H1 (cell line): ENCODE data around the gene PTDSS2. TPM values are rescaled to one million over a fixed set of nuclear protein-coding genes. Genes with fewer than 3 reads are reported as not detected.

Experiments
- CTCF ChIA-PET: fragments of 300-600 bp; sonication (Branson Sonifier 250); formaldehyde crosslinking; loops from one replicate; lab custom pipeline; 2021; ENCODE audit not compliant: partially characterized antibody; lab: Charles Lee
- POLR2A ChIA-PET: fragments of 300-600 bp; sonication (Branson Sonifier 250); formaldehyde crosslinking; loops from one replicate; lab custom pipeline; 2021; ENCODE audit warnings: inconsistent platforms; ENCODE audit not compliant: partially characterized antibody; lab: Charles Lee
- DNase-seq, 2 experiments: peaks; one replicate each; pipeline versions ENCODE4 v3.0.0 to v3.0.0-alpha.2; 2010 to 2022; ENCODE audit warnings: low spot score in 2 of 2, low read depth in 1 of 2, mixed read lengths in 1 of 2
- FAIRE-seq: peaks from 2 replicates; lab custom pipeline; 2011; peaks lifted over from hg19 to GRCh38; lab: Jason Lieb, UNC
- H2AFZ ChIP-seq: 2 replicates; pipeline ENCODE4 v1.8.1; 2012; ENCODE audit warnings: low read length, inconsistent platforms
- H2AK5ac ChIP-seq: 2 replicates; pipeline ENCODE4 v1.6.1; 2013; ENCODE audit warnings: low read depth, low read length
- H2BK120ac ChIP-seq: replicated peaks from 2 replicates; pipeline ENCODE3; 2013; ENCODE audit warnings: low read depth, low read length, inconsistent platforms
- H2BK12ac ChIP-seq: 2 replicates; pipeline ENCODE4 v1.6.1; 2013; ENCODE audit warnings: low read depth, low read length
- H2BK15ac ChIP-seq: 2 replicates; pipeline ENCODE4 v1.6.1; 2013; ENCODE audit warnings: low read length
- H2BK20ac ChIP-seq: 2 replicates; pipeline ENCODE4 v1.6.1; 2013; ENCODE audit warnings: low read length
- H2BK5ac ChIP-seq: 2 replicates; pipeline ENCODE4 v1.6.1; 2013; ENCODE audit warnings: low read depth, low read length
- H3K14ac ChIP-seq: 2 replicates; pipeline ENCODE4 v1.6.1; 2013; ENCODE audit warnings: inconsistent platforms; ENCODE audit not compliant: insufficient read length
- H3K18ac ChIP-seq: 2 replicates; pipeline ENCODE4 v1.6.1; 2013; ENCODE audit warnings: low read length; ENCODE audit errors: extremely low read depth
- H3K23ac ChIP-seq: 2 replicates; pipeline ENCODE4 v1.6.1; 2013; ENCODE audit warnings: inconsistent platforms; ENCODE audit not compliant: insufficient read length
- H3K23me2 ChIP-seq: 2 replicates; pipeline ENCODE4 v1.6.1; 2013; ENCODE audit warnings: low read depth, low read length
- H3K27ac ChIP-seq: 2 replicates; pipeline ENCODE4 v1.6.1; 2011; ENCODE audit warnings: low read depth, low read length, inconsistent platforms
- H3K27me3 ChIP-seq, 4 experiments: replicated peaks in 1 of 4; 1 replicate in 1 of 4; 2 replicates in 3 of 4; pipeline versions ENCODE4 v1.6.1 to v1.8.1; 2011 to 2013; ENCODE audit warnings: low read length in 3 of 4, mild to moderate bottlenecking in 3 of 4, inconsistent platforms in 2 of 4, mixed read lengths in 2 of 4, moderate library complexity in 1 of 4; ENCODE audit not compliant: control insufficient read depth in 3 of 4, insufficient read depth in 3 of 4; ENCODE audit errors: extremely low read depth in 1 of 4
- H3K36me3 ChIP-seq, 4 experiments: 2 replicates each; pipeline versions ENCODE4 v1.6.1 to v1.8.1; 2011 to 2013; ENCODE audit warnings: mild to moderate bottlenecking in 4 of 4, low read length in 3 of 4, moderate library complexity in 2 of 4, control low read depth in 1 of 4, inconsistent platforms in 1 of 4; ENCODE audit not compliant: insufficient read depth in 4 of 4, control insufficient read depth in 2 of 4
- H3K4ac ChIP-seq: replicated peaks from 2 replicates; pipeline ENCODE3; 2013; ENCODE audit warnings: low read length, low read depth, mixed read lengths, inconsistent platforms; ENCODE audit not compliant: insufficient read length
- H3K4me1 ChIP-seq, 4 experiments: replicated peaks in 1 of 4; 1 replicate in 1 of 4; 2 replicates in 3 of 4; pipeline versions ENCODE4 v1.6.1 to v1.8.1; 2011 to 2013; ENCODE audit warnings: low read length in 3 of 4, inconsistent platforms in 2 of 4, mixed read lengths in 1 of 4; ENCODE audit not compliant: insufficient read depth in 4 of 4, control insufficient read depth in 3 of 4
- H3K4me2 ChIP-seq, 2 experiments: 2 replicates each; pipeline versions ENCODE4 v1.6.1 to v1.8.1; 2011 to 2013; ENCODE audit warnings: low read depth in 2 of 2, low read length in 2 of 2, control low read depth in 1 of 2, inconsistent platforms in 1 of 2, mild to moderate bottlenecking in 1 of 2; ENCODE audit not compliant: insufficient read depth in 1 of 2
- H3K4me3 ChIP-seq, 4 experiments: fragments of 200-600, 300-600 bp in 1 of 4; sonication (generic), shearing (Covaris generic), sonication (Bioruptor Twin) in 1 of 4; 2 replicates each; pipeline versions ENCODE4 v1.5.1 to v1.8.1; 2011 to 2016; ENCODE audit warnings: low read length in 4 of 4, low read depth in 3 of 4, control low read depth in 2 of 4, inconsistent platforms in 2 of 4, mild to moderate bottlenecking in 2 of 4, mixed read lengths in 1 of 4, moderate library complexity in 1 of 4; ENCODE audit not compliant: insufficient read depth in 2 of 4; ENCODE audit errors: extremely low read depth in 1 of 4
- H3K56ac ChIP-seq: replicated peaks from 2 replicates; pipeline ENCODE3; 2013; ENCODE audit warnings: low read depth, mild to moderate bottlenecking, mixed read lengths, low read length, inconsistent platforms; ENCODE audit not compliant: insufficient read length
- H3K79me1 ChIP-seq: 2 replicates; pipeline ENCODE4 v1.6.1; 2013; ENCODE audit warnings: low read depth, low read length, control low read depth
- H3K79me2 ChIP-seq, 2 experiments: 2 replicates each; pipeline versions ENCODE4 v1.6.1 to v1.8.1; 2012 to 2013; ENCODE audit warnings: low read length in 2 of 2, mild to moderate bottlenecking in 2 of 2, inconsistent platforms in 1 of 2; ENCODE audit not compliant: insufficient read depth in 2 of 2, control insufficient read depth in 1 of 2
- H3K9ac ChIP-seq, 4 experiments: replicated peaks in 1 of 4; 1 replicate in 1 of 4; 2 replicates in 3 of 4; pipeline versions ENCODE4 v1.6.1 to v1.8.1; 2011 to 2013; ENCODE audit warnings: low read depth in 3 of 4, low read length in 3 of 4, control low read depth in 2 of 4, mild to moderate bottlenecking in 2 of 4, moderate library complexity in 2 of 4, inconsistent platforms in 1 of 4; ENCODE audit errors: extremely low read depth in 1 of 4
- H3K9me3 ChIP-seq, 2 experiments: 2 replicates each; pipeline versions ENCODE4 v1.6.1 to v1.8.1; 2012 to 2013; ENCODE audit warnings: mild to moderate bottlenecking in 2 of 2, moderate library complexity in 2 of 2, control low read depth in 1 of 2, inconsistent platforms in 1 of 2, low read depth in 1 of 2, low read length in 1 of 2, mixed read lengths in 1 of 2; ENCODE audit not compliant: insufficient read depth in 2 of 2
- H4K20me1 ChIP-seq, 2 experiments: replicated peaks in 1 of 2; 2 replicates each; pipeline versions ENCODE3 to v1.8.1; 2011 to 2013; ENCODE audit warnings: inconsistent platforms in 2 of 2, low read length in 2 of 2, mild to moderate bottlenecking in 1 of 2; ENCODE audit not compliant: insufficient read depth in 2 of 2, control insufficient read depth in 1 of 2
- H4K5ac ChIP-seq: 2 replicates; pipeline ENCODE4 v1.6.1; 2013; ENCODE audit warnings: low read length, low read depth, mixed read lengths, inconsistent platforms; ENCODE audit not compliant: insufficient read length
- H4K8ac ChIP-seq: 2 replicates; pipeline ENCODE4 v1.8.0; 2013; ENCODE audit warnings: mild to moderate bottlenecking, moderate library complexity, low read length, inconsistent platforms; ENCODE audit not compliant: insufficient read depth; ENCODE audit errors: extremely low read depth
- H4K91ac ChIP-seq: replicated peaks from 2 replicates; pipeline ENCODE3; 2013; ENCODE audit warnings: low read length, mixed read lengths, inconsistent platforms; ENCODE audit not compliant: insufficient read length
- BCL11A ChIP-seq, 2 experiments: IDR thresholded peaks; one replicate each; pipeline ENCODE4 v1.6.1; 2011; ENCODE audit warnings: low read depth in 2 of 2, low read length in 2 of 2, mild to moderate bottlenecking in 2 of 2
- CEBPB ChIP-seq: IDR thresholded peaks from 2 replicates; pipeline ENCODE4 v1.6.1; 2012; ENCODE audit warnings: low read depth, low read length
- EGR1 ChIP-seq: IDR thresholded peaks from 2 replicates; pipeline ENCODE4 v1.6.1; 2011; ENCODE audit warnings: low read depth, low read length, borderline replicate concordance
- EZH2 ChIP-seq: fragments of 200-600 bp; sonication (generic); IDR thresholded peaks from 2 replicates; pipeline ENCODE4 v1.7.1; 2012; ENCODE audit warnings: low read depth, mild to moderate bottlenecking, moderate library complexity, low read length, inconsistent platforms; ENCODE audit not compliant: severe bottlenecking
- KDM1A ChIP-seq: fragments of 200-600, 300-600 bp; sonication (generic); IDR thresholded peaks from 2 replicates; pipeline ENCODE4 v1.7.1; 2016; ENCODE audit warnings: mild to moderate bottlenecking, low read length, borderline replicate concordance
- PHF8 ChIP-seq: fragments of 200-600 bp; sonication (generic); conservative IDR thresholded peaks from 2 replicates; pipeline ENCODE4 v1.7.1; 2012; ENCODE audit warnings: low read depth, mild to moderate bottlenecking, inconsistent platforms, low read length, moderate library complexity
- POLR2AphosphoS5 ChIP-seq: IDR thresholded peaks from 2 replicates; pipeline ENCODE4 v1.6.1; 2011; ENCODE audit warnings: low read depth, low read length
- POU5F1 ChIP-seq: IDR thresholded peaks from 2 replicates; pipeline ENCODE4 v1.6.1; 2011; ENCODE audit warnings: low read depth, mild to moderate bottlenecking, low read length, moderate library complexity
- RFX5 ChIP-seq: IDR thresholded peaks from 2 replicates; pipeline ENCODE4 v1.6.1; 2011; ENCODE audit warnings: low read depth, low read length, improper control_type of control experiment, borderline replicate concordance
- SIX5 ChIP-seq: IDR thresholded peaks from 2 replicates; pipeline ENCODE4 v1.6.1; 2011; ENCODE audit warnings: mild to moderate bottlenecking, low read depth, low read length
- SRF ChIP-seq: IDR thresholded peaks from 2 replicates; pipeline ENCODE4 v1.6.1; 2011; ENCODE audit warnings: mild to moderate bottlenecking, low read depth, low read length, moderate library complexity
- WGBS, 2 experiments: shearing (Covaris generic) in 1 of 2; methylation state at CpG; one replicate each; pipeline versions ENCODE4 v1.1.6 to v1.1.7; 2013 to 2015; ENCODE audit warnings: low lambda C conversion rate in 2 of 2, mixed read lengths in 2 of 2, inconsistent platforms in 1 of 2, low coverage in 1 of 2, missing lambda C conversion rate in 1 of 2; ENCODE audit not compliant: insufficient replicate concordance in 2 of 2, insufficient coverage in 1 of 2, insufficient read length in 1 of 2; ENCODE audit errors: extremely low coverage in 1 of 2, missing lambda C conversion rate in 1 of 2; 5-methylcytosine and 5-hydroxymethylcytosine counted together
- polyA plus RNA-seq, 7 experiments: library from polyadenylated mRNA; depleted of rRNA in 3 of 7; stranded (reverse) in 5 of 7; unstranded in 2 of 7; fragments of >200 nt in 5 of 7; fragments of 200-250 nt in 2 of 7; gene quantifications; 1 replicate in 5 of 7; 2 replicates in 1 of 7; 4 replicates in 1 of 7; pipeline versions ENCODE4 v1.2.1 to v1.2.3, GENCODE V29; 2011 to 2013; ENCODE audit warnings: missing spikeins in 2 of 7, mixed read lengths in 2 of 7
- total RNA-seq: library from RNA; stranded (reverse); fragmentation: NEBNext Ultra II Directional; extraction: Animal tissue kit (Norgen Biotek cat#: 25700); gene quantifications from 2 replicates; pipeline ENCODE4 v1.2.1, GENCODE V29; 2021

The PTDSS2 gene
- total and polyA plus RNA-seq, 2 of the 8 experiments (the other 6 are each of a cell fraction or from before 2014, with no cell fraction given), result 48.7 to 68.2 TPM

DNA sequence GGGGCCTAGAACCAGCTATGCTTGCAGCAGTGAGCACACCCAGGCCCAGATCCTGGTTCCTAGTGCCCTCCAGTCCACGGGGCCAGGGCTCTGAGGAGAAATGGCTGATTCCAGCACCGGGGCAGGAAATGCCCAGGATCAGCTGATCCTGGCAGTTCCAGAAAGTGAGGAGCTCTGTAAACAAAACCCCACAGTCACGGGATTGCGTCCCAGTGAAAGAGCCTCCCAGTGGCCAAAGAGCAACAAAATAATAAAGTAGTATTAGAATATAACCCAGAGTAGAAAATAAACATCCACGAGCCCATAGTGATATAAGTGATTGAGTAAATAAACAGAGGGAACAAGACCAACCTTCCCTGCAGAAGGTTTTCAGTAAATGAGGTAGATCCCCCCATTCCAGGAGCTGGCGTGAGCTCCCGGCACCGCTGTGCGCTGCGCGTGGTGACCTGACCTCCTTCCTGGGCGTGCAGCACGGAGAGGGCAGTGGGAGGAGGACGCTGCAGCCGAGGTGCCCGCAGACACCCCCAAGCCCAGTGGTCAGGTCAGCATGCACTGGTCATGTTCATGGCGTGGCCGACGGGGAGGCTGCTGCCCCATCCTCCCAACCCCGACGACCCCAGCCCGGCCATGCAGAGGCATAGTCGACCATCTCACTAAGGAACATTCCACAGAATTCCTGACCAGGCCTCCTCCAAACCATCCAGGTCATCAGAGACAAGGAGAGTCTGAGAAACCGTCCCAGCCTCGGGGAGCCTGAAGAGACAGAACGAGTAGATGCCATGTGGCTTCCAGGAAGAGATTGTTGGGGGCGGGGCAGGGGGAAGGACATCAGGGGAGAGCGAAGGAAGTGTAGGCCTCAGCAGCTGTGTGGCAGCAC is 19.8 kb downstream of the PTDSS2 start:
- WGBS, 2 experiments, result 91% methylated on average over 28 of the region's 28 CpGs; no CpG with 5 or more reads in 1 of the 2 experiments
- ChIA-PET CTCF (interaction anchor here (0.8 to 1.2 kb wide), 5 partner anchors 21 to 32 kb away, joined by 3 to 8 read pairs (median 3); partner anchors contain the start of gene ANO9), POLR2A (interaction anchor here (0.5 to 1.2 kb wide), 4 partner anchors 9 to 57 kb away, joined by 3 to 4 read pairs (median 3); no protein-coding TSS in a partner anchor)
- 0 out of 2 replicates have a peak overlapping the region, but pooled peaks have one; percentile 26 for H2AK5ac ChIP-seq
- peak overlapping the region; percentile 77 for H3K27ac ChIP-seq
- H2BK120ac ChIP-seq, result no peak overlapping the region
- H4K91ac ChIP-seq, result peak overlapping the region; percentile 44
- H4K5ac ChIP-seq, result peak overlapping the region; percentile 26
- H3K4ac ChIP-seq, result peak overlapping the region; percentile 16
- H3K4me1 ChIP-seq, result peaks cover 0 to 12% (median 5%) of the 10 kb centered on the region in 4 experiments; a peak in 6 of 7 replicates
- peak overlapping the region; percentile 96 for H3K18ac ChIP-seq
- DNase-seq, result no peak
- H2BK12ac ChIP-seq, result peak overlapping the region; percentile 50; the same call in 1 of the 2 replicates
- H3K4me2 ChIP-seq, result peak overlapping the region in 1 of 2 experiments; percentile 51; a peak in 1 of 4 replicates
- H3K4me3 ChIP-seq, result no peak overlapping the region
- peak overlapping the region; percentile 90 for H2BK5ac ChIP-seq
- H4K20me1 ChIP-seq, result peaks cover 0 to 6% of the 10 kb centered on the region in 2 experiments
- H3K79me2 ChIP-seq, result peaks cover 2 to 30% of the 10 kb centered on the region in 2 experiments
- H3K9ac ChIP-seq, result peak overlapping the region in 1 of 4 experiments; percentile 46; a peak in 2 of 7 replicates
- H3K23ac ChIP-seq, result no peak overlapping the region
- no peaks in the 10 kb centered on the region for H3K27me3 ChIP-seq
- H2BK20ac ChIP-seq, result no peak overlapping the region; the same call in 1 of the 2 replicates
- no peaks in the 10 kb centered on the region for H3K9me3 ChIP-seq
- peaks cover 0 to 3% (median 1%) of the 10 kb centered on the region in 4 experiments; a peak in 4 of 8 replicates for H3K36me3 ChIP-seq
- no peak overlapping the region for H3K56ac ChIP-seq
- 0 out of 2 replicates have a peak, but pooled peaks cover 1% of the 10 kb centered on the region for H3K23me2 ChIP-seq
- peaks cover 7% of the 10 kb centered on the region; the same call in 1 of the 2 replicates for H3K79me1 ChIP-seq
- peak overlapping the region; percentile 83 for H4K8ac ChIP-seq
- H2AFZ ChIP-seq, result no peak overlapping the region
- no peak overlapping the region for H3K14ac ChIP-seq
- no peak overlapping the region for H2BK15ac ChIP-seq
- no peak for FAIRE-seq
- no peak for TF ChIP-seq RFX5
- no peak for TF ChIP-seq SIX5
- no peak for TF ChIP-seq PHF8
- no peak for TF ChIP-seq EGR1
- no peak for TF ChIP-seq EZH2
- TF ChIP-seq POU5F1, result no peak
- TF ChIP-seq POLR2AphosphoS5, result no peak
- TF ChIP-seq KDM1A, result no peak
- no peak for TF ChIP-seq SRF
- no peak for TF ChIP-seq BCL11A (IDR thresholded peaks at IDR 0.05; ENCODE audit: low read depth in 2 of 2, low read length in 2 of 2)
- TF ChIP-seq CEBPB, result no peak
